HepG2 (cell line): ENCODE results near the gene BAZ1A. TPM values are rescaled to one million over a fixed set of nuclear protein-coding genes. Genes with fewer than 3 reads are reported as not detected.

Experiments used
- BCL3 ChIP-seq: sonication (generic); formaldehyde crosslinking; IDR thresholded peaks from 2 replicates; pipeline ENCODE4 v1.5.1; 2020; ENCODE audit warnings: mild to moderate bottlenecking, missing genetic modification reagents, moderate library complexity
- CSRNP2 ChIP-seq: sonication (generic); formaldehyde crosslinking; conservative IDR thresholded peaks from 2 replicates; pipeline ENCODE4 v1.8.0; 2022; ENCODE audit warnings: low read depth, missing genetic modification reagents
- EED ChIP-seq: sonication (generic); formaldehyde crosslinking; IDR thresholded peaks from 2 replicates; pipeline ENCODE4 v1.5.0; 2020; ENCODE audit warnings: mild to moderate bottlenecking, missing genetic modification reagents
- GMEB2 ChIP-seq: IDR thresholded peaks from 2 replicates; pipeline ENCODE4 v1.6.1; 2016; ENCODE audit warnings: missing biosample characterization, missing genetic modification reagents, low read depth
- HNRNPK ChIP-seq: fragments of 200-400 bp; formaldehyde crosslinking; IDR thresholded peaks from 2 replicates; pipeline ENCODE4 v1.6.1; 2018; ENCODE audit warnings: low read length, low read depth, moderate library complexity, mild to moderate bottlenecking; ENCODE audit not compliant: poor library complexity, severe bottlenecking
- JDP2 ChIP-seq: sonication (generic); formaldehyde crosslinking; IDR thresholded peaks from 2 replicates; pipeline ENCODE4 v1.8.1; 2022; ENCODE audit warnings: missing genetic modification reagents, borderline replicate concordance
- MTA3 ChIP-seq: sonication (generic); formaldehyde crosslinking; IDR thresholded peaks from 2 replicates; pipeline ENCODE4 v1.4.0; 2020; ENCODE audit warnings: missing genetic modification reagents
- RORA ChIP-seq: sonication (generic); formaldehyde crosslinking; IDR thresholded peaks from 2 replicates; pipeline ENCODE4 v1.5.0; 2020; ENCODE audit warnings: mild to moderate bottlenecking, missing genetic modification reagents, moderate library complexity
- TIGD3 ChIP-seq: sonication (generic); formaldehyde crosslinking; IDR thresholded peaks from 2 replicates; pipeline ENCODE4 v1.5.1; 2020; ENCODE audit warnings: mild to moderate bottlenecking, missing genetic modification reagents, borderline replicate concordance
- WIZ ChIP-seq: sonication (generic); formaldehyde crosslinking; IDR thresholded peaks from 2 replicates; pipeline ENCODE4 v1.5.1; 2020; ENCODE audit warnings: mild to moderate bottlenecking, missing genetic modification reagents
- ZBTB40 ChIP-seq, 2 experiments: fragments of 450-650 bp in 1 of 2; sonication (generic) in 1 of 2; formaldehyde crosslinking in 1 of 2; IDR thresholded peaks; 2 replicates each; pipeline versions ENCODE4 v1.6.1 to v1.8.0; 2016 to 2022; ENCODE audit warnings: antibody characterized with exemption in 1 of 2, mild to moderate bottlenecking in 1 of 2, missing genetic modification reagents in 1 of 2
- ZNF343 ChIP-seq: sonication (generic); formaldehyde crosslinking; IDR thresholded peaks from 2 replicates; pipeline ENCODE4 v1.4.0; 2020; ENCODE audit warnings: mild to moderate bottlenecking, missing genetic modification reagents
- polyA plus RNA-seq, 8 experiments: library from polyadenylated mRNA; depleted of rRNA in 3 of 8; stranded (reverse) in 7 of 8; unstranded in 1 of 8; fragments of >200 nt; fragmentation: Illumina TruSeq in 4 of 8; extraction: Trizol in 4 of 8; gene quantifications; 2 replicates each; pipeline versions ENCODE4 v1.2.1 to v1.2.3, GENCODE V29; 2011 to 2016; ENCODE audit warnings: low read depth in 4 of 8, missing spikeins in 1 of 8, mixed read lengths in 1 of 8; ENCODE audit not compliant: insufficient read depth in 1 of 8
- total RNA-seq, 5 experiments: library from RNA; depleted of rRNA; stranded (reverse); fragments of >200 nt; fragmentation: Illumina TruSeq; extraction: Trizol; gene quantifications; 2 replicates each; pipeline ENCODE4 v1.2.3, GENCODE V29; 2016; ENCODE audit warnings: low read depth in 1 of 5

Gene BAZ1A
- total and polyA plus RNA-seq, 2 of the 13 experiments (the other 11 are each of a cell fraction or from before 2014, with no cell fraction given) = 20.9 to 56.8 TPM

GRCh38 chr14:34714320-34715126 is 160.6 kb downstream of the BAZ1A start, which contains the start of gene CFL2 (continued):
- peak; percentile 63; the same call in 1 of the 2 replicates for TF ChIP-seq TIGD3 (CRISPR knock-in tag)
- TF ChIP-seq CSRNP2 (CRISPR knock-in tag) = no peak
- no peak for TF ChIP-seq ZBTB40 (IDR thresholded peaks at IDR 0.05)
- peak; percentile 96 for TF ChIP-seq ZBTB40 (CRISPR knock-in tag; IDR thresholded peaks at IDR 0.05)
- TF ChIP-seq WIZ = peak; percentile 91; the same call in 1 of the 2 replicates
- no peak for TF ChIP-seq GMEB2 (CRISPR knock-in tag)
- peak; percentile 96 for TF ChIP-seq BCL3 (CRISPR knock-in tag)
- peak; percentile 47; the same call in 1 of the 2 replicates for TF ChIP-seq JDP2 (CRISPR knock-in tag)
- peak; percentile 97 for TF ChIP-seq ZNF343 (CRISPR knock-in tag)
- TF ChIP-seq RORA (CRISPR knock-in tag) = no peak
- TF ChIP-seq EED (CRISPR knock-in tag) = peak; percentile 98; the same call in 1 of the 2 replicates
- peak; percentile 89 for TF ChIP-seq HNRNPK
- peak; percentile 88 for TF ChIP-seq MTA3 (CRISPR knock-in tag)
